ENCODE results near the gene FOXN1. TPM values are rescaled to one million over a fixed set of nuclear protein-coding genes. Genes with fewer than 3 reads are reported as not detected.

FOXN1 gene
- total and polyA plus RNA-seq, 2 of the 13 experiments (the other 11 are each of a cell fraction or from before 2014, with no cell fraction given), result 0.01 TPM; not detected in 1

- TF ChIP-seq MEF2D (CRISPR knock-in tag; IDR thresholded peaks at IDR 0.05), result no peak
- TF ChIP-seq ZNF136 (CRISPR knock-in tag; IDR thresholded peaks at IDR 0.05; ENCODE audit: low read depth), result no peak
- TF ChIP-seq RBAK (CRISPR knock-in tag; IDR thresholded peaks at IDR 0.05), result no peak
- TF ChIP-seq SP1 (IDR thresholded peaks at IDR 0.05), result no peak
- TF ChIP-seq SP1 (CRISPR knock-in tag; IDR thresholded peaks at IDR 0.05), result no peak
- no peak for TF ChIP-seq RFXAP (CRISPR knock-in tag; IDR thresholded peaks at IDR 0.05; ENCODE audit: borderline replicate concordance)
- TF ChIP-seq CBFB (CRISPR knock-in tag; IDR thresholded peaks at IDR 0.05), result no peak
- TF ChIP-seq, protein P1, sequence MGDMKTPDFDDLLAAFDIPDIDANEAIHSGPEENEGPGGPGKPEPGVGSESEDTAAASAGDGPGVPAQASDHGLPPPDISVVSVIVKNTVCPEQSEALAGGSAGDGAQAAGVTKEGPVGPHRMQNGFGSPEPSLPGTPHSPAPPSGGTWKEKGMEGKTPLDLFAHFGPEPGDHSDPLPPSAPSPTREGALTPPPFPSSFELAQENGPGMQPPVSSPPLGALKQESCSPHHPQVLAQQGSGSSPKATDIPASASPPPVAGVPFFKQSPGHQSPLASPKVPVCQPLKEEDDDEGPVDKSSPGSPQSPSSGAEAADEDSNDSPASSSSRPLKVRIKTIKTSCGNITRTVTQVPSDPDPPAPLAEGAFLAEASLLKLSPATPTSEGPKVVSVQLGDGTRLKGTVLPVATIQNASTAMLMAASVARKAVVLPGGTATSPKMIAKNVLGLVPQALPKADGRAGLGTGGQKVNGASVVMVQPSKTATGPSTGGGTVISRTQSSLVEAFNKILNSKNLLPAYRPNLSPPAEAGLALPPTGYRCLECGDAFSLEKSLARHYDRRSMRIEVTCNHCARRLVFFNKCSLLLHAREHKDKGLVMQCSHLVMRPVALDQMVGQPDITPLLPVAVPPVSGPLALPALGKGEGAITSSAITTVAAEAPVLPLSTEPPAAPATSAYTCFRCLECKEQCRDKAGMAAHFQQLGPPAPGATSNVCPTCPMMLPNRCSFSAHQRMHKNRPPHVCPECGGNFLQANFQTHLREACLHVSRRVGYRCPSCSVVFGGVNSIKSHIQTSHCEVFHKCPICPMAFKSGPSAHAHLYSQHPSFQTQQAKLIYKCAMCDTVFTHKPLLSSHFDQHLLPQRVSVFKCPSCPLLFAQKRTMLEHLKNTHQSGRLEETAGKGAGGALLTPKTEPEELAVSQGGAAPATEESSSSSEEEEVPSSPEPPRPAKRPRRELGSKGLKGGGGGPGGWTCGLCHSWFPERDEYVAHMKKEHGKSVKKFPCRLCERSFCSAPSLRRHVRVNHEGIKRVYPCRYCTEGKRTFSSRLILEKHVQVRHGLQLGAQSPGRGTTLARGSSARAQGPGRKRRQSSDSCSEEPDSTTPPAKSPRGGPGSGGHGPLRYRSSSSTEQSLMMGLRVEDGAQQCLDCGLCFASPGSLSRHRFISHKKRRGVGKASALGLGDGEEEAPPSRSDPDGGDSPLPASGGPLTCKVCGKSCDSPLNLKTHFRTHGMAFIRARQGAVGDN (CRISPR knock-in tag; IDR thresholded peaks at IDR 0.05), result peak; percentile 64; the same call in 1 of the 2 replicates
- no peak for TF ChIP-seq KLF6 (CRISPR knock-in tag; IDR thresholded peaks at IDR 0.05)
- no peak for TF ChIP-seq ZNF543 (CRISPR knock-in tag; IDR thresholded peaks at IDR 0.05)
- TF ChIP-seq, protein P2, sequence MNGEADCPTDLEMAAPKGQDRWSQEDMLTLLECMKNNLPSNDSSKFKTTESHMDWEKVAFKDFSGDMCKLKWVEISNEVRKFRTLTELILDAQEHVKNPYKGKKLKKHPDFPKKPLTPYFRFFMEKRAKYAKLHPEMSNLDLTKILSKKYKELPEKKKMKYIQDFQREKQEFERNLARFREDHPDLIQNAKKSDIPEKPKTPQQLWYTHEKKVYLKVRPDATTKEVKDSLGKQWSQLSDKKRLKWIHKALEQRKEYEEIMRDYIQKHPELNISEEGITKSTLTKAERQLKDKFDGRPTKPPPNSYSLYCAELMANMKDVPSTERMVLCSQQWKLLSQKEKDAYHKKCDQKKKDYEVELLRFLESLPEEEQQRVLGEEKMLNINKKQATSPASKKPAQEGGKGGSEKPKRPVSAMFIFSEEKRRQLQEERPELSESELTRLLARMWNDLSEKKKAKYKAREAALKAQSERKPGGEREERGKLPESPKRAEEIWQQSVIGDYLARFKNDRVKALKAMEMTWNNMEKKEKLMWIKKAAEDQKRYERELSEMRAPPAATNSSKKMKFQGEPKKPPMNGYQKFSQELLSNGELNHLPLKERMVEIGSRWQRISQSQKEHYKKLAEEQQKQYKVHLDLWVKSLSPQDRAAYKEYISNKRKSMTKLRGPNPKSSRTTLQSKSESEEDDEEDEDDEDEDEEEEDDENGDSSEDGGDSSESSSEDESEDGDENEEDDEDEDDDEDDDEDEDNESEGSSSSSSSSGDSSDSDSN (CRISPR knock-in tag; IDR thresholded peaks at IDR 0.05), result no peak
- TF ChIP-seq, protein P3, sequence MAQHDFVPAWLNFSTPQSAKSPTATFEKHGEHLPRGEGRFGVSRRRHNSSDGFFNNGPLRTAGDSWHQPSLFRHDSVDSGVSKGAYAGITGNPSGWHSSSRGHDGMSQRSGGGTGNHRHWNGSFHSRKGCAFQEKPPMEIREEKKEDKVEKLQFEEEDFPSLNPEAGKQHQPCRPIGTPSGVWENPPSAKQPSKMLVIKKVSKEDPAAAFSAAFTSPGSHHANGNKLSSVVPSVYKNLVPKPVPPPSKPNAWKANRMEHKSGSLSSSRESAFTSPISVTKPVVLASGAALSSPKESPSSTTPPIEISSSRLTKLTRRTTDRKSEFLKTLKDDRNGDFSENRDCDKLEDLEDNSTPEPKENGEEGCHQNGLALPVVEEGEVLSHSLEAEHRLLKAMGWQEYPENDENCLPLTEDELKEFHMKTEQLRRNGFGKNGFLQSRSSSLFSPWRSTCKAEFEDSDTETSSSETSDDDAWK (CRISPR knock-in tag; IDR thresholded peaks at IDR 0.05), result no peak
- no peak for TF ChIP-seq TIGD3 (CRISPR knock-in tag; IDR thresholded peaks at IDR 0.05; ENCODE audit: borderline replicate concordance)
- TF ChIP-seq RAD51 (IDR thresholded peaks at IDR 0.05; ENCODE audit: borderline replicate concordance), result no peak
- no peak for TF ChIP-seq EED (CRISPR knock-in tag; IDR thresholded peaks at IDR 0.05)
- no peak for TF ChIP-seq ZFAT (CRISPR knock-in tag; conservative IDR thresholded peaks at IDR 0.05)
- no peak for TF ChIP-seq HMGXB4 (CRISPR knock-in tag; IDR thresholded peaks at IDR 0.05; ENCODE audit: borderline replicate concordance in 1 of 2, low read depth in 1 of 2)
- no peak for TF ChIP-seq SNAPC2 (CRISPR knock-in tag; IDR thresholded peaks at IDR 0.05)
Observed at GRCh38 chr17:28524476-28525424, 18.6 kb downstream of the FOXN1 start (continued).

Measured in HepG2 (cell line).